ENCODE measurements around the gene UBE2QL1. TPM values are rescaled to one million over a fixed set of nuclear protein-coding genes. Genes with fewer than 3 reads are reported as not detected.

The UBE2QL1 gene, protein sequence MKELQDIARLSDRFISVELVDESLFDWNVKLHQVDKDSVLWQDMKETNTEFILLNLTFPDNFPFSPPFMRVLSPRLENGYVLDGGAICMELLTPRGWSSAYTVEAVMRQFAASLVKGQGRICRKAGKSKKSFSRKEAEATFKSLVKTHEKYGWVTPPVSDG
- total RNA-seq (0.31 TPM), polyA plus RNA-seq (ENCODE audit: insufficient read depth, low read depth, low replicate concordance) (4.8 TPM)
- long read RNA-seq, donor 1, full-length matches to known transcripts, result 1 of 1 reads
- long read RNA-seq, donor 1, partial matches to known transcripts, result 0 of 1 reads
- long read RNA-seq, donor 1, other reads (novel, unspliced or antisense), result 0 of 1 reads
- long read RNA-seq, donor 2, full-length matches to known transcripts, result 1 of 1 reads
- long read RNA-seq, donor 2, partial matches to known transcripts, result 0 of 1 reads
- long read RNA-seq, donor 2, other reads (novel, unspliced or antisense), result 0 of 1 reads
- long read RNA-seq, donor 3, result 0 reads
- long read RNA-seq, donor 4, result 0 reads
- long read RNA-seq, donor 5, result 0 reads
- long read RNA-seq, donor 6, result 0 reads
- long read RNA-seq, donor 7, result 0 reads
- long read RNA-seq, donor 8, full-length matches to known transcripts, result 1 of 1 reads
- long read RNA-seq, donor 8, partial matches to known transcripts, result 0 of 1 reads
- long read RNA-seq, donor 8, other reads (novel, unspliced or antisense), result 0 of 1 reads
- long read RNA-seq, donor 9, full-length matches to known transcripts, result 1 of 1 reads
- long read RNA-seq, donor 9, partial matches to known transcripts, result 0 of 1 reads
- long read RNA-seq, donor 9, other reads (novel, unspliced or antisense), result 0 of 1 reads
- long read RNA-seq, donor 10, full-length matches to known transcripts, result 1 of 1 reads
- long read RNA-seq, donor 10, partial matches to known transcripts, result 0 of 1 reads
- long read RNA-seq, donor 10, other reads (novel, unspliced or antisense), result 0 of 1 reads

- intact Hi-C loops (cut with DNase I), result no loop called here
Measured at GRCh38 chr5:6448622-6449464, at the start of gene UBE2QL1. Gene UBE2QL1, plus strand, starts transcription at chr5:6448859. Its CDS starts 35 bp downstream, at chr5:6448894.

DNA sequence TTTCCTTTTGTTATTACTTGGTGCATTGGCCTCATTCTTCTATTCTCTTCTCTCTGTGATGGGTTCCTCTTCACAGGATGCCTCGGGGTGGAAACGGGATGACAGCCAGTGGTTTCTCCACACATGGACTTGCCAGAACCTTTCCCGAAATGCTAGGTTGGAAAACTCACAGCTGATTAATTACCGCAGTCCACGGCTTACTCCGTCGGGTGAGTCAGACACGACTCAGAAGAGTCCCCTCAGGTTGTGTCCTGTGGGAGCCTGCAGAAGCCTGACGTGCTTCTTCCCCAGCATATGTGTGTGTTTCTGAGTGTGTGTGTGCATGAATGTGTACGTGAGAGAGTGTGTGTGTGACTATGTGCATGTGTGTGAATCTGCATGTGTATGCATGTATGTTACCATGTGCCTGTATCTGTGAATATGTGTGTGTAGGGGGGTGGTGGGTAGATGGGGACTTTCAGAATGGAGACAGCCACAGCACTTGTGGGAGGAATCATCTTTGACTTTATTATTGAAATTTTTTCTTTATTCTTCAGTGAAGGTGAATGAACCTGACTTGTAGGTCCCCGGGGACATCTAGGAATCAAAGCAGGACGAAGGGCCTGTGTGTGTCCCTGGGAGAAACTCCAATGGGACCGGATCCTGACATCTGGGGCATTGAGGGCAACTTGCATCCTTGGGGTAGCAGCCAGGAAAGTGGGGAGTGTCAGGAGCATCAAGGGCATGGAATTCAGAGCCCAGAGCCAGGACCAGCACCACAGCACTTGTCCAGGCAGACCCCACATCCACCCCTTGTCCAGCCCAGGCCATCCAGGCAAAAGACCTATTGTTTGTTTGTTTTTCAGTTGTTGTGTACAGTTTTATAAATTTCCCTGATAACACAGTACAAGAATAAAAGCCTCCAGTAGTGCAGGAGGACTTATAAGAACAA lies 48.4 kb upstream of the UBE2QL1 start:
- TF ChIP-seq, protein P1, sequence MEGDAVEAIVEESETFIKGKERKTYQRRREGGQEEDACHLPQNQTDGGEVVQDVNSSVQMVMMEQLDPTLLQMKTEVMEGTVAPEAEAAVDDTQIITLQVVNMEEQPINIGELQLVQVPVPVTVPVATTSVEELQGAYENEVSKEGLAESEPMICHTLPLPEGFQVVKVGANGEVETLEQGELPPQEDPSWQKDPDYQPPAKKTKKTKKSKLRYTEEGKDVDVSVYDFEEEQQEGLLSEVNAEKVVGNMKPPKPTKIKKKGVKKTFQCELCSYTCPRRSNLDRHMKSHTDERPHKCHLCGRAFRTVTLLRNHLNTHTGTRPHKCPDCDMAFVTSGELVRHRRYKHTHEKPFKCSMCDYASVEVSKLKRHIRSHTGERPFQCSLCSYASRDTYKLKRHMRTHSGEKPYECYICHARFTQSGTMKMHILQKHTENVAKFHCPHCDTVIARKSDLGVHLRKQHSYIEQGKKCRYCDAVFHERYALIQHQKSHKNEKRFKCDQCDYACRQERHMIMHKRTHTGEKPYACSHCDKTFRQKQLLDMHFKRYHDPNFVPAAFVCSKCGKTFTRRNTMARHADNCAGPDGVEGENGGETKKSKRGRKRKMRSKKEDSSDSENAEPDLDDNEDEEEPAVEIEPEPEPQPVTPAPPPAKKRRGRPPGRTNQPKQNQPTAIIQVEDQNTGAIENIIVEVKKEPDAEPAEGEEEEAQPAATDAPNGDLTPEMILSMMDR (IDR thresholded peaks at IDR 0.05; ENCODE audit: borderline replicate concordance, extremely low read depth, insufficient read depth), result no peak
- Histone ChIP-seq H3K4me1 (ENCODE audit: control insufficient read depth in 2 of 3, insufficient read depth in 2 of 3, low read depth in 1 of 3, low read length in 3 of 3) (no peaks in the 10 kb centered on the region), H3K27me3 (ENCODE audit: control insufficient read depth, insufficient read depth, low read length) (no peaks in the 10 kb centered on the region), H3K27ac (ENCODE audit: low read depth in 2 of 2, low read length in 2 of 2) (no peak overlapping the region), H3K4me3 (ENCODE audit: low read length in 3 of 3) (no peak overlapping the region), H3K9ac (ENCODE audit: low read length in 3 of 3) (no peak overlapping the region), H3K36me3 (ENCODE audit: control insufficient read depth in 2 of 3, insufficient read depth in 3 of 3, low read length in 3 of 3) (no peaks in the 10 kb centered on the region), H3K9me3 (ENCODE audit: control insufficient read depth in 2 of 3, insufficient read depth in 1 of 3, low read length in 3 of 3) (no peaks in the 10 kb centered on the region)
- intact Hi-C loops (cut with DNase I), result no loop called here
- DNase-seq, result no peak
- no peak for FAIRE-seq

More at GRCh38 chr5:6448622-6449464, at the start of gene UBE2QL1:
- TF ChIP-seq, protein P1 (IDR thresholded peaks at IDR 0.05; ENCODE audit: borderline replicate concordance, extremely low read depth, insufficient read depth), result no peak
- no peak for FAIRE-seq
- Histone ChIP-seq H3K27me3 (ENCODE audit: control insufficient read depth, insufficient read depth, low read length) (peaks cover 32% of the 10 kb centered on the region), H3K36me3 (ENCODE audit: control insufficient read depth in 2 of 3, insufficient read depth in 3 of 3, low read length in 3 of 3) (no peaks in the 10 kb centered on the region), H3K4me1 (ENCODE audit: control insufficient read depth in 2 of 3, insufficient read depth in 2 of 3, low read depth in 1 of 3, low read length in 3 of 3) (peaks cover 0 to 7% (median 0%) of the 10 kb centered on the region in 3 donors), H3K9me3 (ENCODE audit: control insufficient read depth in 2 of 3, insufficient read depth in 1 of 3, low read length in 3 of 3) (peaks cover 0 to 2% (median 0%) of the 10 kb centered on the region in 3 donors), H3K4me3 (ENCODE audit: low read length in 3 of 3) (peak within 1 kb of the TSS; percentile 57 to 68 (median 64)), H3K27ac (ENCODE audit: low read depth in 2 of 2, low read length in 2 of 2) (peak within 1 kb of the TSS in 1 of 2 donors; percentile 37), H3K9ac (ENCODE audit: low read length in 3 of 3) (peak within 1 kb of the TSS in 1 of 3 donors; percentile 21)
- peak in 4 of 5 donors; percentile 38 to 66 (median 46) for DNase-seq

- TF ChIP-seq, protein P1 (IDR thresholded peaks at IDR 0.05; ENCODE audit: borderline replicate concordance, extremely low read depth, insufficient read depth), result no peak
- Histone ChIP-seq H3K4me1 (ENCODE audit: control insufficient read depth in 2 of 3, insufficient read depth in 2 of 3, low read depth in 1 of 3, low read length in 3 of 3) (no peaks in the 10 kb centered on the region), H3K27me3 (ENCODE audit: control insufficient read depth, insufficient read depth, low read length) (no peaks in the 10 kb centered on the region), H3K4me3 (ENCODE audit: low read length in 3 of 3) (no peak overlapping the region), H3K9me3 (ENCODE audit: control insufficient read depth in 2 of 3, insufficient read depth in 1 of 3, low read length in 3 of 3) (no peaks in the 10 kb centered on the region), H3K9ac (ENCODE audit: low read length in 3 of 3) (no peak overlapping the region), H3K27ac (ENCODE audit: low read depth in 2 of 2, low read length in 2 of 2) (no peak overlapping the region), H3K36me3 (ENCODE audit: control insufficient read depth in 2 of 3, insufficient read depth in 3 of 3, low read length in 3 of 3) (no peaks in the 10 kb centered on the region)
- intact Hi-C loops (cut with DNase I), result no loop called here
- FAIRE-seq (no peak), DNase-seq (no peak)
Measured at GRCh38 chr5:6401410-6401809, 47.2 kb upstream of the UBE2QL1 start.
